GM12892 (cell line): ENCODE measurements around the gene NUFIP1.

ENCODE experiments used
- POLR2A ChIP-seq: IDR thresholded peaks from 2 replicates; pipeline ENCODE4 v1.6.1; 2011; ENCODE audit warnings: low read depth, low read length, control low read depth
- POLR2AphosphoS5 ChIP-seq: IDR thresholded peaks from 2 replicates; pipeline ENCODE4 v1.6.1; 2011; ENCODE audit warnings: low read depth, low read length, control low read depth
- TAF1 ChIP-seq: IDR thresholded peaks from 2 replicates; pipeline ENCODE4 v1.6.1; 2011; ENCODE audit warnings: low read depth, mild to moderate bottlenecking, control low read depth, low read length, borderline replicate concordance

GRCh38 chr13:44968434-44968815, 20.8 kb downstream of the NUFIP1 start:
- TF ChIP-seq POLR2AphosphoS5, result no peak
- TF ChIP-seq POLR2A, result no peak
- TF ChIP-seq TAF1, result no peak
